B cell (primary cell): Measurements from ENCODE around the gene SEPTIN5.

Experiments used
- EZH2 ChIP-seq: IDR thresholded peaks from 2 replicates; pipeline ENCODE4 v1.6.1; 2012; ENCODE audit warnings: borderline replicate concordance, low read depth, mild to moderate bottlenecking, moderate library complexity, low read length; ENCODE audit not compliant: insufficient read depth, poor library complexity, severe bottlenecking
- TF ChIP-seq, protein P1 (sequence below): fragments of 200-600 bp; IDR thresholded peaks from one replicate; pipeline ENCODE4 v1.8.0; 2022; ENCODE audit warnings: antibody characterized with exemption, mild to moderate bottlenecking

DNA sequence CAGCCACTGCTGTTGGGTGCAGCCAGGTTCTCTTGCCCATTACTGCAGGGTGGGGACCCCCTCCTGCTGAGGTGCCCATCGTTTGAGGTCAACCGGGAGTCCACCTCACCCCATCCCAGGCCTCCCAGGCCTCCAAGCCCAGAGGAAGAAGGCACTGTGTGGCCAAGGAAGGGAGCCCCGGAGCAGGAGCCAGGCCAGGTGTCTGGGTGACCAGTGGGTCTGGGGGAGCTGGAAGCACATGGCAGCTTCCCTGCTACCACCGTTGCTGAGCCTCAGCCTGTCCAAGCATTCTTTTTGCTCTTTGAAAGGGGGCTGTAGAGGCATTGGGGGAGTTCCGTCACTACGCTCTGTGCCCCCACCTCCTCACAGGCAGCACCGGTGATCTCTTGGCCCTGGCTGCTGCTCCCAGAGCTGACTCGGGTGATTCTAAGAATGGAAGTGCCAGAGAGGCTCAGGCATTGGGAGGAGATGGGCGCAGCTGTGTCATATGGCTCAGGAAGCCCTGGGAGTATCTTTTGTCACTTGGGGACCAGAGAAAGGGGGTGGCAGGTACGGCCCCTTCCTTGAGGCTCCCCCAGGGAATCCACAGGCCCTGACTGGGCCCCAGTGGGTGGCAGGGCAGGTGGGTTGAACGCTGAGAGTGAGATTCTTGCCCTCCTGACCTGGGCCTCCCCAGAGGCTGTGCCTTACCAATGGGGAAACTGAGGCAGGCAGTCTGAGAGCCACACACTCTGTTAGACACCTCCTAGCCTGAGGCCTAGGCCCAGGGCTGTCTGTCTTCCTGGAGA is 1.9 kb downstream of the SEPTIN5 start:
- TF ChIP-seq, protein P1, sequence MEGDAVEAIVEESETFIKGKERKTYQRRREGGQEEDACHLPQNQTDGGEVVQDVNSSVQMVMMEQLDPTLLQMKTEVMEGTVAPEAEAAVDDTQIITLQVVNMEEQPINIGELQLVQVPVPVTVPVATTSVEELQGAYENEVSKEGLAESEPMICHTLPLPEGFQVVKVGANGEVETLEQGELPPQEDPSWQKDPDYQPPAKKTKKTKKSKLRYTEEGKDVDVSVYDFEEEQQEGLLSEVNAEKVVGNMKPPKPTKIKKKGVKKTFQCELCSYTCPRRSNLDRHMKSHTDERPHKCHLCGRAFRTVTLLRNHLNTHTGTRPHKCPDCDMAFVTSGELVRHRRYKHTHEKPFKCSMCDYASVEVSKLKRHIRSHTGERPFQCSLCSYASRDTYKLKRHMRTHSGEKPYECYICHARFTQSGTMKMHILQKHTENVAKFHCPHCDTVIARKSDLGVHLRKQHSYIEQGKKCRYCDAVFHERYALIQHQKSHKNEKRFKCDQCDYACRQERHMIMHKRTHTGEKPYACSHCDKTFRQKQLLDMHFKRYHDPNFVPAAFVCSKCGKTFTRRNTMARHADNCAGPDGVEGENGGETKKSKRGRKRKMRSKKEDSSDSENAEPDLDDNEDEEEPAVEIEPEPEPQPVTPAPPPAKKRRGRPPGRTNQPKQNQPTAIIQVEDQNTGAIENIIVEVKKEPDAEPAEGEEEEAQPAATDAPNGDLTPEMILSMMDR: no peak
- no peak for TF ChIP-seq EZH2
